HepG2 (cell line): ENCODE data around the gene LRRC10B. TPM values are rescaled to one million over a fixed set of nuclear protein-coding genes. Genes with fewer than 3 reads are reported as not detected.

Source experiments
- ATAC-seq: fragments of 200-7000 bp; cut with Tn5 transposase; 3 replicates; pipeline ENCODE4 v1.9.1; 2020; ENCODE audit warnings: mild to moderate bottlenecking, moderate library complexity
- BruUV-seq: library from RNA; stranded (reverse); fragments of 400-500 nt; replicated peaks from 2 replicates; lab custom pipeline; 2021; lab: Mats Ljungman, UMichigan
- CTCF ChIA-PET: fragments of 300-600 bp; formaldehyde crosslinking; extraction: SDS; loops from one replicate; lab custom pipeline; 2021; ENCODE audit warnings: low total read pairs, inconsistent platforms, low intra/inter-chr PET ratio; lab: Yijun Ruan, JAX
- POLR2A ChIA-PET: fragments of 350-600 bp; sonication (Branson Sonifier 250); formaldehyde crosslinking; loops from one replicate; lab custom pipeline; 2020; ENCODE audit warnings: antibody characterized with exemption, inconsistent platforms; lab: Yijun Ruan, JAX
- DNase-seq: peaks from one replicate; pipeline ENCODE4 v3.0.0-alpha.2; 2015; ENCODE audit warnings: low spot score
- FAIRE-seq: peaks from 3 replicates; lab custom pipeline; 2011; peaks lifted over from hg19 to GRCh38; lab: Jason Lieb, UNC
- H2AFZ ChIP-seq: one replicate; pipeline ENCODE4 v1.6.1; 2011; ENCODE audit warnings: low read length, inconsistent platforms
- H3K27ac ChIP-seq: fragments of 300-600 bp; 3 replicates; pipeline ENCODE4 v1.8.0; 2011; ENCODE audit warnings: mixed run types, mild to moderate bottlenecking, mixed read lengths, low read length, inconsistent platforms; ENCODE audit not compliant: insufficient read depth; ENCODE audit errors: extremely low read length
- H3K27me3 ChIP-seq, 2 experiments: fragments of 200-600 bp in 1 of 2; 2 replicates in 1 of 2; 3 replicates in 1 of 2; pipeline versions ENCODE4 v1.6.0 to v1.8.0; 2011; ENCODE audit warnings: low read length in 2 of 2, mild to moderate bottlenecking in 2 of 2, moderate library complexity in 2 of 2, inconsistent platforms in 1 of 2; ENCODE audit not compliant: insufficient read depth in 2 of 2, control insufficient read depth in 1 of 2
- H3K36me3 ChIP-seq, 2 experiments: fragments of 200-600 bp in 1 of 2; replicated peaks in 1 of 2; 2 replicates in 1 of 2; 3 replicates in 1 of 2; pipeline versions ENCODE4 v1.5.1 to v1.8.0; 2011; ENCODE audit warnings: low read length in 2 of 2, inconsistent platforms in 1 of 2; ENCODE audit not compliant: insufficient read depth in 2 of 2, control insufficient read depth in 1 of 2
- H3K4me1 ChIP-seq: 2 replicates; pipeline ENCODE4 v1.5.1; 2012; ENCODE audit warnings: low read length, inconsistent platforms; ENCODE audit not compliant: insufficient read depth
- H3K4me2 ChIP-seq: 2 replicates; pipeline ENCODE4 v1.6.0; 2011; ENCODE audit warnings: low read depth, low read length, inconsistent platforms
- H3K4me3 ChIP-seq, 3 experiments: fragments of 200-600 bp in 1 of 3; sonication (generic), shearing (Covaris generic) in 1 of 3; replicated peaks in 1 of 3; 2 replicates each; pipeline ENCODE4 v1.5.1; 2011 to 2016; ENCODE audit warnings: low read length in 3 of 3, inconsistent platforms in 2 of 3, low read depth in 2 of 3, mild to moderate bottlenecking in 2 of 3, control low read depth in 1 of 3, mixed read lengths in 1 of 3; ENCODE audit not compliant: insufficient read depth in 1 of 3
- H3K79me2 ChIP-seq: one replicate; pipeline ENCODE4 v1.6.1; 2011; ENCODE audit warnings: low read length, inconsistent platforms; ENCODE audit not compliant: insufficient read depth
- H3K9ac ChIP-seq: 2 replicates; pipeline ENCODE4 v1.6.0; 2011; ENCODE audit warnings: mild to moderate bottlenecking, low read depth, low read length, inconsistent platforms; ENCODE audit not compliant: insufficient read depth
- H3K9me3 ChIP-seq: 2 replicates; pipeline ENCODE4 v1.5.1; 2012; ENCODE audit warnings: mild to moderate bottlenecking, low read length
- H4K20me1 ChIP-seq: 2 replicates; pipeline ENCODE4 v1.6.0; 2011; ENCODE audit warnings: inconsistent platforms, mild to moderate bottlenecking, low read length, moderate library complexity; ENCODE audit not compliant: insufficient read depth
- MATR3 ChIP-seq: sonication (generic); formaldehyde crosslinking; IDR thresholded peaks from 2 replicates; pipeline ENCODE4 v1.4.0; 2020; ENCODE audit warnings: missing genetic modification reagents
- MED13 ChIP-seq: sonication (generic); formaldehyde crosslinking; IDR thresholded peaks from 2 replicates; pipeline ENCODE4 v1.5.0; 2020; ENCODE audit warnings: missing genetic modification reagents
- POLR2G ChIP-seq: fragments of 200-400 bp; formaldehyde crosslinking; IDR thresholded peaks from 2 replicates; pipeline ENCODE4 v1.6.1; 2018; ENCODE audit warnings: mild to moderate bottlenecking, low read depth, low read length, moderate library complexity
- PRDM4 ChIP-seq: sonication (generic); formaldehyde crosslinking; IDR thresholded peaks from 2 replicates; pipeline ENCODE4 v1.9.0; 2021; ENCODE audit warnings: missing genetic modification reagents, borderline replicate concordance
- RFX3 ChIP-seq: IDR thresholded peaks from 2 replicates; pipeline ENCODE4 v1.6.1; 2016; ENCODE audit warnings: missing biosample characterization, missing genetic modification reagents
- YEATS4 ChIP-seq: sonication (generic); formaldehyde crosslinking; IDR thresholded peaks from 2 replicates; pipeline ENCODE4 v1.4.0; 2020; ENCODE audit warnings: missing genetic modification reagents, borderline replicate concordance
- ZNF3 ChIP-seq: IDR thresholded peaks from 2 replicates; pipeline ENCODE4 v1.7.0; 2017; ENCODE audit warnings: inconsistent platforms
- ZNF496 ChIP-seq: sonication (generic); formaldehyde crosslinking; IDR thresholded peaks from 2 replicates; pipeline ENCODE4 v1.8.1; 2023; ENCODE audit warnings: mild to moderate bottlenecking, moderate library complexity, missing genetic modification reagents; ENCODE audit not compliant: insufficient replicate concordance
- WGBS: methylation state at CpG from one replicate; pipeline ENCODE4 v1.1.6; 2017; ENCODE audit warnings: low lambda C conversion rate; 5-methylcytosine and 5-hydroxymethylcytosine counted together
- in situ Hi-C: cut with HindIII; loops from 2 replicates; pipeline ENCODE4 v1.10.0; 2017; ENCODE audit warnings: low pct_unique_long_range_greater_than_20kb; ENCODE audit not compliant: extremely low pct_ligation_motif_present
- intact Hi-C: fragments of 100-400 bp; cut with micrococcal nuclease; formaldehyde crosslinking; loops from one replicate; pipeline ENCODE4 v1.10.0; 2022; ENCODE audit not compliant: unreplicated experiment
- polyA plus RNA-seq, 8 experiments: library from polyadenylated mRNA; depleted of rRNA in 3 of 8; stranded (reverse) in 7 of 8; unstranded in 1 of 8; fragments of >200 nt; fragmentation: Illumina TruSeq in 4 of 8; extraction: Trizol in 4 of 8; gene quantifications; 2 replicates each; pipeline versions ENCODE4 v1.2.1 to v1.2.3, GENCODE V29; 2011 to 2016; ENCODE audit warnings: low read depth in 4 of 8, missing spikeins in 1 of 8, mixed read lengths in 1 of 8; ENCODE audit not compliant: insufficient read depth in 1 of 8
- total RNA-seq, 5 experiments: library from RNA; depleted of rRNA; stranded (reverse); fragments of >200 nt; fragmentation: Illumina TruSeq; extraction: Trizol; gene quantifications; 2 replicates each; pipeline ENCODE4 v1.2.3, GENCODE V29; 2016; ENCODE audit warnings: low read depth in 1 of 5
- TF ChIP-seq, protein P1 (sequence below): sonication (generic); formaldehyde crosslinking; IDR thresholded peaks from 2 replicates; pipeline ENCODE4 v1.4.0; 2020; ENCODE audit warnings: missing genetic modification reagents

The LRRC10B gene
- total and polyA plus RNA-seq, 2 of the 13 experiments (the other 11 are each of a cell fraction or from before 2014, with no cell fraction given), result not detected

GRCh38 chr11:61511383-61511782 is 2.8 kb downstream of the LRRC10B start:
- Histone ChIP-seq H4K20me1 (no peaks in the 10 kb centered on the region), H3K36me3 (no peaks in the 10 kb centered on the region), H3K9me3 (no peaks in the 10 kb centered on the region), H3K4me1 (peaks cover 17% of the 10 kb centered on the region)
- in situ Hi-C loops, result no loop called here
- intact Hi-C loops, result no loop called here
- no peak for FAIRE-seq
- POLR2A ChIA-PET, result interaction anchor here (1.5 kb wide), 1 partner anchor 23 kb away, joined by 4 read pairs; no protein-coding TSS in a partner anchor
- TF ChIP-seq MATR3 (CRISPR knock-in tag), result no peak
- TF ChIP-seq, protein P1, sequence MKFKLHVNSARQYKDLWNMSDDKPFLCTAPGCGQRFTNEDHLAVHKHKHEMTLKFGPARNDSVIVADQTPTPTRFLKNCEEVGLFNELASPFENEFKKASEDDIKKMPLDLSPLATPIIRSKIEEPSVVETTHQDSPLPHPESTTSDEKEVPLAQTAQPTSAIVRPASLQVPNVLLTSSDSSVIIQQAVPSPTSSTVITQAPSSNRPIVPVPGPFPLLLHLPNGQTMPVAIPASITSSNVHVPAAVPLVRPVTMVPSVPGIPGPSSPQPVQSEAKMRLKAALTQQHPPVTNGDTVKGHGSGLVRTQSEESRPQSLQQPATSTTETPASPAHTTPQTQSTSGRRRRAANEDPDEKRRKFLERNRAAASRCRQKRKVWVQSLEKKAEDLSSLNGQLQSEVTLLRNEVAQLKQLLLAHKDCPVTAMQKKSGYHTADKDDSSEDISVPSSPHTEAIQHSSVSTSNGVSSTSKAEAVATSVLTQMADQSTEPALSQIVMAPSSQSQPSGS, result no peak
- no peak for TF ChIP-seq ZNF3 (CRISPR knock-in tag)
- TF ChIP-seq PRDM4 (CRISPR knock-in tag), result no peak
- TF ChIP-seq YEATS4 (CRISPR knock-in tag), result no peak
- TF ChIP-seq RFX3 (CRISPR knock-in tag), result no peak
- TF ChIP-seq MED13 (CRISPR knock-in tag), result no peak
- TF ChIP-seq POLR2G, result no peak
- no peak for TF ChIP-seq ZNF496 (CRISPR knock-in tag)
- TF ChIP-seq, all 625 proteins: peak for 0
- Histone ChIP-seq H3K79me2 (no peaks in the 10 kb centered on the region), H3K4me3 (no peak overlapping the region), H3K27ac (no peak overlapping the region), H2AFZ (no peak overlapping the region), H3K4me2 (no peak overlapping the region), H3K27me3 (peaks cover 17 to 47% of the 10 kb centered on the region in 2 experiments), H3K9ac (no peak overlapping the region)
- CTCF ChIA-PET, result no interaction called here
- DNase-seq, result no peak
- ATAC-seq, result no peak
- 10% methylated on average over 3 of the region's 3 CpGs for WGBS
- BruUV-seq, result no TSS peak
